WTC11 (cell line): ENCODE results near the gene MIER1. TPM values are rescaled to one million over a fixed set of nuclear protein-coding genes. Genes with fewer than 3 reads are reported as not detected.
"Not testable (repeated sequence)": the region's sequence is repeated elsewhere in the genome, so short reads cannot be mapped to it uniquely, and the experiment has no call there.

Source experiments
- ATAC-seq: fragments of 200-7000 bp; cut with Tn5 transposase; 2 replicates; pipeline ENCODE4 v1.10.0; 2021; ENCODE audit warnings: mild to moderate bottlenecking, moderate library complexity
- CTCF ChIA-PET: fragments of 300-600 bp; sonication (Branson Sonifier 250); formaldehyde crosslinking; loops from one replicate; lab custom pipeline; 2021; ENCODE audit warnings: antibody characterized with exemption; lab: Charles Lee
- POLR2A ChIA-PET: fragments of 350-600 bp; sonication (Branson Sonifier 250); formaldehyde crosslinking; loops from one replicate; lab custom pipeline; 2021; ENCODE audit warnings: antibody characterized with exemption; lab: Charles Lee
- DNase-seq: peaks from one replicate; pipeline ENCODE4 v3.0.0; 2021; ENCODE audit warnings: low spot score
- H3K27ac Mint-ChIP-seq: 2 replicates; pipeline ENCODE4 v1.8.0; 2021; ENCODE audit warnings: mixed read lengths
- H3K27me3 Mint-ChIP-seq: 2 replicates; pipeline ENCODE4 v1.8.0; 2021; ENCODE audit warnings: low read depth, mild to moderate bottlenecking, moderate library complexity, mixed read lengths
- H3K36me3 Mint-ChIP-seq: 2 replicates; pipeline ENCODE4 v1.8.0; 2021; ENCODE audit warnings: mixed read lengths
- H3K4me1 Mint-ChIP-seq: 2 replicates; pipeline ENCODE4 v1.8.0; 2022; ENCODE audit warnings: mixed read lengths
- H3K4me3 Mint-ChIP-seq: 2 replicates; pipeline ENCODE4 v1.8.0; 2021; ENCODE audit warnings: mild to moderate bottlenecking, moderate library complexity, mixed read lengths
- H3K9me3 Mint-ChIP-seq: 2 replicates; pipeline ENCODE4 v1.8.0; 2021; ENCODE audit warnings: mixed read lengths
- CBFB ChIP-seq: sonication (generic); formaldehyde crosslinking; IDR thresholded peaks from 2 replicates; pipeline ENCODE4 v1.8.1; 2022; ENCODE audit warnings: mild to moderate bottlenecking, low read depth, missing genetic modification reagents
- CDX4 ChIP-seq: fragments of 250-450 bp; sonication (Bioruptor Pico); IDR thresholded peaks from 2 replicates; pipeline ENCODE4 v1.9.0; 2021; ENCODE audit warnings: moderate library complexity, mild to moderate bottlenecking, inconsistent platforms, borderline replicate concordance
- E2F1 ChIP-seq: sonication (generic); formaldehyde crosslinking; IDR thresholded peaks from 2 replicates; pipeline ENCODE4 v1.8.0; 2022; ENCODE audit warnings: mild to moderate bottlenecking, missing genetic modification reagents
- ELF4 ChIP-seq: sonication (generic); formaldehyde crosslinking; IDR thresholded peaks from 2 replicates; pipeline ENCODE4 v1.8.1; 2022; ENCODE audit warnings: low read depth, mild to moderate bottlenecking, moderate library complexity, missing genetic modification reagents
- FOXK1 ChIP-seq: sonication (generic); formaldehyde crosslinking; IDR thresholded peaks from 2 replicates; pipeline ENCODE4 v1.8.0; 2022; ENCODE audit warnings: mild to moderate bottlenecking, moderate library complexity, missing genetic modification reagents
- HMGXB4 ChIP-seq: sonication (generic); formaldehyde crosslinking; IDR thresholded peaks from 2 replicates; pipeline ENCODE4 v1.8.1; 2023; ENCODE audit warnings: mild to moderate bottlenecking, moderate library complexity, missing genetic modification reagents
- MYBL2 ChIP-seq: sonication (generic); formaldehyde crosslinking; IDR thresholded peaks from 2 replicates; pipeline ENCODE4 v1.8.1; 2023; ENCODE audit warnings: mild to moderate bottlenecking, moderate library complexity, missing genetic modification reagents
- NFATC4 ChIP-seq: fragments of 250-450 bp; sonication (Bioruptor Pico); IDR thresholded peaks from 2 replicates; pipeline ENCODE4 v1.9.0; 2021; ENCODE audit warnings: mild to moderate bottlenecking
- NR2C2 ChIP-seq: sonication (generic); formaldehyde crosslinking; IDR thresholded peaks from 2 replicates; pipeline ENCODE4 v1.8.0; 2022; ENCODE audit warnings: mild to moderate bottlenecking, missing genetic modification reagents
- NR3C1 ChIP-seq: sonication (generic); formaldehyde crosslinking; conservative IDR thresholded peaks from 2 replicates; pipeline ENCODE4 v1.8.1; 2023; ENCODE audit warnings: low read depth, mild to moderate bottlenecking, missing genetic modification reagents
- RORB ChIP-seq: fragments of 250-450 bp; sonication (Bioruptor Pico); IDR thresholded peaks from 2 replicates; pipeline ENCODE4 v1.9.0; 2021; ENCODE audit warnings: mild to moderate bottlenecking
- USF1 ChIP-seq: sonication (generic); formaldehyde crosslinking; IDR thresholded peaks from 2 replicates; pipeline ENCODE4 v1.8.0; 2022; ENCODE audit warnings: mild to moderate bottlenecking, missing genetic modification reagents
- ZNF671 ChIP-seq: fragments of 250-450 bp; sonication (Bioruptor Pico); IDR thresholded peaks from 2 replicates; pipeline ENCODE4 v1.8.0; 2021; ENCODE audit warnings: mild to moderate bottlenecking
- total RNA-seq: library from RNA; stranded (reverse); gene quantifications from 3 replicates; pipeline ENCODE4 v1.2.3, GENCODE V29; 2021
- TF ChIP-seq, protein P1 (sequence below): fragments of 250-450 bp; sonication (Bioruptor Pico); IDR thresholded peaks from 2 replicates; pipeline ENCODE4 v1.9.0; 2021; ENCODE audit warnings: mild to moderate bottlenecking
- TF ChIP-seq, protein P2 (sequence below): fragments of 250-450 bp; sonication (Bioruptor Pico); IDR thresholded peaks from 2 replicates; pipeline ENCODE4 v1.9.0; 2021; ENCODE audit warnings: mild to moderate bottlenecking
- TF ChIP-seq, protein P3 (sequence below): sonication (generic); formaldehyde crosslinking; IDR thresholded peaks from 2 replicates; pipeline ENCODE4 v1.8.0; 2023; ENCODE audit warnings: mild to moderate bottlenecking, missing genetic modification reagents
- TF ChIP-seq, protein P4 (sequence below): sonication (generic); formaldehyde crosslinking; IDR thresholded peaks from 2 replicates; pipeline ENCODE4 v1.8.1; 2022; ENCODE audit warnings: low read depth, mild to moderate bottlenecking, moderate library complexity, missing genetic modification reagents, borderline replicate concordance

The MIER1 gene
- total RNA-seq, 1 experiment from 2014 or later, result 31.0 TPM

DNA sequence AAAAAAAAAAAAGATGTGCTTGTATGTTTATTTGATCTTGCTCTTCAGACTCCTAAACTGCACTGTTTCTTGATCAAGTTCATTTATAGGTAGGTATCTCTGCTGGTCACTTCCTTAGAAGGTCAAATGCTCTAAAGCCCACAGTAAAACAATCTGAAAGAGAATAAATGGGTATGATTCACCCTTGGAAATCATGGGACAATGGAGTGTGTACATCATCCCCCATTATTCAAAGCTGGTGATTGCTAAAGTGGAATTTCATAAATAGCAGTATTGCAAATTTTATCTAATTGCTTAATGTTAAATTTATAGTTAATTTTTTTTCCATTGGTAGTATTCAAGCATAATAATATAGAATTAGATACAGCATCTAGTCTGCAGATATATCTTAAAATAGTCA, 53.4 kb downstream of the MIER1 start:
- Mint-ChIP-seq H3K27me3 (no peaks in the 10 kb centered on the region), H3K4me1 (no peaks in the 10 kb centered on the region), H3K27ac (no peak overlapping the region), H3K9me3 (no peaks in the 10 kb centered on the region), H3K36me3 (peaks cover 37% of the 10 kb centered on the region), H3K4me3 (no peak overlapping the region)
- CTCF ChIA-PET, result interaction anchor here (1.2 kb wide), 1 partner anchor 235 kb away, joined by 3 read pairs; no protein-coding TSS in a partner anchor
- POLR2A ChIA-PET, result no interaction called here
- DNase-seq, result no peak
- TF ChIP-seq MYBL2 (CRISPR knock-in tag) (no peak), E2F1 (no peak), CDX4 (CRISPR knock-in tag) (no peak)
- ATAC-seq, result no peak

- POLR2A ChIA-PET, result not testable (repeated sequence)
Measured at GRCh38 chr1:66979621-66980020, 54.8 kb downstream of the MIER1 start.

GRCh38 chr1:66980745-66981367, 56.1 kb downstream of the MIER1 start:
- Mint-ChIP-seq H3K36me3 (peaks cover 39% of the 10 kb centered on the region), H3K4me1 (no peaks in the 10 kb centered on the region), H3K27ac (no peak overlapping the region), H3K9me3 (no peaks in the 10 kb centered on the region), H3K4me3 (no peak overlapping the region), H3K27me3 (no peaks in the 10 kb centered on the region)
- no peak for DNase-seq
- no peak for ATAC-seq
- CTCF ChIA-PET, result interaction anchor here (1.0 to 1.7 kb wide), 2 partner anchors 168 to 231 kb away, joined by 4 read pairs; no protein-coding TSS in a partner anchor
- POLR2A ChIA-PET, result interaction anchor here (0.8 kb wide), 1 partner anchor 19 kb away, joined by 3 read pairs; no protein-coding TSS in a partner anchor
- TF ChIP-seq FOXK1, result no peak
- TF ChIP-seq, protein P1, sequence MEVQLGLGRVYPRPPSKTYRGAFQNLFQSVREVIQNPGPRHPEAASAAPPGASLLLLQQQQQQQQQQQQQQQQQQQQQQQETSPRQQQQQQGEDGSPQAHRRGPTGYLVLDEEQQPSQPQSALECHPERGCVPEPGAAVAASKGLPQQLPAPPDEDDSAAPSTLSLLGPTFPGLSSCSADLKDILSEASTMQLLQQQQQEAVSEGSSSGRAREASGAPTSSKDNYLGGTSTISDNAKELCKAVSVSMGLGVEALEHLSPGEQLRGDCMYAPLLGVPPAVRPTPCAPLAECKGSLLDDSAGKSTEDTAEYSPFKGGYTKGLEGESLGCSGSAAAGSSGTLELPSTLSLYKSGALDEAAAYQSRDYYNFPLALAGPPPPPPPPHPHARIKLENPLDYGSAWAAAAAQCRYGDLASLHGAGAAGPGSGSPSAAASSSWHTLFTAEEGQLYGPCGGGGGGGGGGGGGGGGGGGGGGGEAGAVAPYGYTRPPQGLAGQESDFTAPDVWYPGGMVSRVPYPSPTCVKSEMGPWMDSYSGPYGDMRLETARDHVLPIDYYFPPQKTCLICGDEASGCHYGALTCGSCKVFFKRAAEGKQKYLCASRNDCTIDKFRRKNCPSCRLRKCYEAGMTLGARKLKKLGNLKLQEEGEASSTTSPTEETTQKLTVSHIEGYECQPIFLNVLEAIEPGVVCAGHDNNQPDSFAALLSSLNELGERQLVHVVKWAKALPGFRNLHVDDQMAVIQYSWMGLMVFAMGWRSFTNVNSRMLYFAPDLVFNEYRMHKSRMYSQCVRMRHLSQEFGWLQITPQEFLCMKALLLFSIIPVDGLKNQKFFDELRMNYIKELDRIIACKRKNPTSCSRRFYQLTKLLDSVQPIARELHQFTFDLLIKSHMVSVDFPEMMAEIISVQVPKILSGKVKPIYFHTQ (CRISPR knock-in tag), result no peak
- TF ChIP-seq ZNF671 (CRISPR knock-in tag), result no peak
- TF ChIP-seq USF1, result no peak
- no peak for TF ChIP-seq HMGXB4
- TF ChIP-seq CBFB (CRISPR knock-in tag), result no peak
- TF ChIP-seq, protein P2, sequence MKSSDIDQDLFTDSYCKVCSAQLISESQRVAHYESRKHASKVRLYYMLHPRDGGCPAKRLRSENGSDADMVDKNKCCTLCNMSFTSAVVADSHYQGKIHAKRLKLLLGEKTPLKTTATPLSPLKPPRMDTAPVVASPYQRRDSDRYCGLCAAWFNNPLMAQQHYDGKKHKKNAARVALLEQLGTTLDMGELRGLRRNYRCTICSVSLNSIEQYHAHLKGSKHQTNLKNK (CRISPR knock-in tag), result no peak
- no peak for TF ChIP-seq CDX4 (CRISPR knock-in tag)
- TF ChIP-seq RORB (CRISPR knock-in tag), result no peak
- no peak for TF ChIP-seq NR3C1 (CRISPR knock-in tag)
- TF ChIP-seq, protein P3, sequence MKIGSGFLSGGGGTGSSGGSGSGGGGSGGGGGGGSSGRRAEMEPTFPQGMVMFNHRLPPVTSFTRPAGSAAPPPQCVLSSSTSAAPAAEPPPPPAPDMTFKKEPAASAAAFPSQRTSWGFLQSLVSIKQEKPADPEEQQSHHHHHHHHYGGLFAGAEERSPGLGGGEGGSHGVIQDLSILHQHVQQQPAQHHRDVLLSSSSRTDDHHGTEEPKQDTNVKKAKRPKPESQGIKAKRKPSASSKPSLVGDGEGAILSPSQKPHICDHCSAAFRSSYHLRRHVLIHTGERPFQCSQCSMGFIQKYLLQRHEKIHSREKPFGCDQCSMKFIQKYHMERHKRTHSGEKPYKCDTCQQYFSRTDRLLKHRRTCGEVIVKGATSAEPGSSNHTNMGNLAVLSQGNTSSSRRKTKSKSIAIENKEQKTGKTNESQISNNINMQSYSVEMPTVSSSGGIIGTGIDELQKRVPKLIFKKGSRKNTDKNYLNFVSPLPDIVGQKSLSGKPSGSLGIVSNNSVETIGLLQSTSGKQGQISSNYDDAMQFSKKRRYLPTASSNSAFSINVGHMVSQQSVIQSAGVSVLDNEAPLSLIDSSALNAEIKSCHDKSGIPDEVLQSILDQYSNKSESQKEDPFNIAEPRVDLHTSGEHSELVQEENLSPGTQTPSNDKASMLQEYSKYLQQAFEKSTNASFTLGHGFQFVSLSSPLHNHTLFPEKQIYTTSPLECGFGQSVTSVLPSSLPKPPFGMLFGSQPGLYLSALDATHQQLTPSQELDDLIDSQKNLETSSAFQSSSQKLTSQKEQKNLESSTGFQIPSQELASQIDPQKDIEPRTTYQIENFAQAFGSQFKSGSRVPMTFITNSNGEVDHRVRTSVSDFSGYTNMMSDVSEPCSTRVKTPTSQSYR (CRISPR knock-in tag), result no peak
- TF ChIP-seq, protein P4, sequence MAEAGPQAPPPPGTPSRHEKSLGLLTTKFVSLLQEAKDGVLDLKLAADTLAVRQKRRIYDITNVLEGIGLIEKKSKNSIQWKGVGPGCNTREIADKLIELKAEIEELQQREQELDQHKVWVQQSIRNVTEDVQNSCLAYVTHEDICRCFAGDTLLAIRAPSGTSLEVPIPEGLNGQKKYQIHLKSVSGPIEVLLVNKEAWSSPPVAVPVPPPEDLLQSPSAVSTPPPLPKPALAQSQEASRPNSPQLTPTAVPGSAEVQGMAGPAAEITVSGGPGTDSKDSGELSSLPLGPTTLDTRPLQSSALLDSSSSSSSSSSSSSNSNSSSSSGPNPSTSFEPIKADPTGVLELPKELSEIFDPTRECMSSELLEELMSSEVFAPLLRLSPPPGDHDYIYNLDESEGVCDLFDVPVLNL (CRISPR knock-in tag), result no peak
- TF ChIP-seq ELF4, result no peak
- no peak for TF ChIP-seq NR2C2 (CRISPR knock-in tag)
- TF ChIP-seq NFATC4 (CRISPR knock-in tag), result no peak

More at GRCh38 chr1:66979621-66980020, 54.8 kb downstream of the MIER1 start:
- not testable (repeated sequence) for H3K4me1 Mint-ChIP-seq, H3K4me3 Mint-ChIP-seq, H3K27me3 Mint-ChIP-seq, H3K9me3 Mint-ChIP-seq, DNase-seq, ATAC-seq, H3K27ac Mint-ChIP-seq
- peaks cover 41% of the 10 kb centered on the region for H3K36me3 Mint-ChIP-seq
- CTCF ChIA-PET, result interaction anchor here (1.2 kb wide), 1 partner anchor 234 kb away, joined by 3 read pairs; no protein-coding TSS in a partner anchor
